DOHH2 (cell line): ENCODE data around the gene CERCAM.

Source experiments
- H3F3A ChIP-seq: fragments of 200-600 bp; sonication (generic), shearing (Covaris generic); 2 replicates; pipeline ENCODE4 v1.6.0; 2016; ENCODE audit warnings: antibody characterized with exemption, mild to moderate bottlenecking; ENCODE audit not compliant: control insufficient read depth, insufficient read depth
- H3K27ac ChIP-seq: fragments of 200-600 bp; sonication (generic); 2 replicates; pipeline ENCODE4 v1.5.1; 2014; ENCODE audit warnings: low read depth, mild to moderate bottlenecking, low read length, moderate library complexity
- H3K27me3 ChIP-seq: fragments of 200-600 bp; sonication (generic); 2 replicates; pipeline ENCODE4 v1.6.1; 2014; ENCODE audit warnings: mild to moderate bottlenecking, low read length, mixed read lengths; ENCODE audit not compliant: control insufficient read depth
- H3K36me3 ChIP-seq: fragments of 200-600 bp; sonication (generic); 2 replicates; pipeline ENCODE4 v1.6.1; 2014; ENCODE audit warnings: mild to moderate bottlenecking, low read length, moderate library complexity, mixed read lengths; ENCODE audit not compliant: control insufficient read depth
- H3K4me1 ChIP-seq: fragments of 200-600 bp; sonication (generic); 2 replicates; pipeline ENCODE4 v1.6.1; 2014; ENCODE audit warnings: mild to moderate bottlenecking, low read length, mixed read lengths; ENCODE audit not compliant: control insufficient read depth
- H3K4me2 ChIP-seq: fragments of 200-600 bp; sonication (generic); 2 replicates; pipeline ENCODE4 v1.6.0; 2014; ENCODE audit warnings: mild to moderate bottlenecking, low read length, moderate library complexity
- H3K4me3 ChIP-seq: fragments of 200-600 bp; sonication (generic); 2 replicates; pipeline ENCODE4 v1.5.1; 2014; ENCODE audit warnings: mild to moderate bottlenecking, low read length, mixed read lengths
- H3K79me2 ChIP-seq: fragments of 200-600 bp; sonication (generic); 2 replicates; pipeline ENCODE4 v1.6.1; 2014; ENCODE audit warnings: mild to moderate bottlenecking, low read length, mixed read lengths; ENCODE audit not compliant: control insufficient read depth
- H3K9me2 ChIP-seq: fragments of 200-600 bp; sonication (generic); replicated peaks from 2 replicates; pipeline ENCODE4 v1.6.1; 2014; ENCODE audit warnings: mild to moderate bottlenecking, low read length, mixed read lengths; ENCODE audit not compliant: control insufficient read depth
- H3K9me3 ChIP-seq: fragments of 200-600 bp; sonication (generic); 2 replicates; pipeline ENCODE4 v1.6.1; 2014; ENCODE audit warnings: antibody characterized with exemption, low read length, mixed read lengths; ENCODE audit not compliant: control insufficient read depth, insufficient read depth
- H4K20me1 ChIP-seq: fragments of 200-600 bp; sonication (generic); 2 replicates; pipeline ENCODE4 v1.6.0; 2014; ENCODE audit warnings: low read depth, mild to moderate bottlenecking, antibody characterized with exemption, low read length, moderate library complexity; ENCODE audit not compliant: control insufficient read depth, insufficient read depth
- CTCF ChIP-seq: fragments of 200-600 bp; sonication (generic); IDR thresholded peaks from one replicate; pipeline ENCODE4 v1.5.1; 2014; ENCODE audit warnings: antibody characterized with exemption, mild to moderate bottlenecking, low read depth, low read length; ENCODE audit not compliant: poor library complexity, severe bottlenecking
- EZH2phosphoT487 ChIP-seq: fragments of 200-600 bp; sonication (generic); IDR thresholded peaks from 2 replicates; pipeline ENCODE4 v1.6.1; 2017; ENCODE audit warnings: borderline replicate concordance, mild to moderate bottlenecking, antibody characterized with exemption, low read length, moderate library complexity, mixed read lengths

Gene CERCAM

GRCh38 chr9:128383007-128383753 is 37.5 kb upstream of the CERCAM start:
- no peaks in the 10 kb centered on the region for H3F3A ChIP-seq
- no peak overlapping the region for H3K27ac ChIP-seq
- H3K9me2 ChIP-seq = no peaks in the 10 kb centered on the region
- H4K20me1 ChIP-seq = no peaks in the 10 kb centered on the region
- no peak overlapping the region for H3K4me2 ChIP-seq
- H3K4me3 ChIP-seq = no peak overlapping the region
- H3K4me1 ChIP-seq = no peaks in the 10 kb centered on the region
- H3K9me3 ChIP-seq = no peaks in the 10 kb centered on the region
- peaks cover 10% of the 10 kb centered on the region for H3K79me2 ChIP-seq
- H3K27me3 ChIP-seq = no peaks in the 10 kb centered on the region
- no peak for TF ChIP-seq EZH2phosphoT487
- TF ChIP-seq CTCF = no peak
- H3K36me3 ChIP-seq = peaks cover 55% of the 10 kb centered on the region

GRCh38 chr9:128383791-128384190 is 36.9 kb upstream of the CERCAM start:
- no peak overlapping the region for H3K4me3 ChIP-seq

GRCh38 chr9:128384801-128385495 is 35.7 kb upstream of the CERCAM start:
- no peaks in the 10 kb centered on the region for H3K4me1 ChIP-seq

More at GRCh38 chr9:128383791-128384190, 36.9 kb upstream of the CERCAM start:
- H3K9me3 ChIP-seq = no peaks in the 10 kb centered on the region
- H3K36me3 ChIP-seq = peaks cover 57% of the 10 kb centered on the region
- H3K9me2 ChIP-seq = no peaks in the 10 kb centered on the region
- TF ChIP-seq CTCF (no peak), EZH2phosphoT487 (no peak)
- no peak overlapping the region for H3K27ac ChIP-seq
- no peaks in the 10 kb centered on the region for H4K20me1 ChIP-seq
- H3F3A ChIP-seq = no peaks in the 10 kb centered on the region
- peaks cover 10% of the 10 kb centered on the region for H3K79me2 ChIP-seq
- H3K4me1 ChIP-seq = no peaks in the 10 kb centered on the region
- H3K4me2 ChIP-seq = no peak overlapping the region
- H3K27me3 ChIP-seq = no peaks in the 10 kb centered on the region

More at GRCh38 chr9:128384801-128385495, 35.7 kb upstream of the CERCAM start:
- Histone ChIP-seq H4K20me1 (no peaks in the 10 kb centered on the region), H3K4me3 (no peak overlapping the region), H3K79me2 (peaks cover 10% of the 10 kb centered on the region), H3K9me3 (no peaks in the 10 kb centered on the region), H3K27me3 (no peaks in the 10 kb centered on the region), H3K27ac (no peak overlapping the region), H3K9me2 (no peaks in the 10 kb centered on the region), H3K4me2 (no peak overlapping the region), H3F3A (no peaks in the 10 kb centered on the region), H3K36me3 (peaks cover 66% of the 10 kb centered on the region)
- TF ChIP-seq CTCF (no peak), EZH2phosphoT487 (no peak)
